GM12878 (cell line): ENCODE results near the gene CMTM2. TPM values are rescaled to one million over a fixed set of nuclear protein-coding genes. Genes with fewer than 3 reads are reported as not detected.

ENCODE experiments used
- ATAC-seq: fragments of 200-7000 bp; cut with Tn5 transposase; 3 replicates; pipeline ENCODE4 v1.9.1; 2020; ENCODE audit warnings: mild to moderate bottlenecking, moderate library complexity
- BruUV-seq: library from RNA; stranded (reverse); fragments of 400-500 nt; replicated peaks from 2 replicates; lab custom pipeline; 2021; lab: Mats Ljungman, UMichigan
- CTCF ChIA-PET: fragments of 300-600 bp; sonication (Branson Sonifier 250); formaldehyde crosslinking; extraction: SDS; loops from one replicate; lab custom pipeline; 2021; ENCODE audit warnings: inconsistent platforms; lab: Yijun Ruan, JAX
- POLR2A ChIA-PET: fragments of 350-600 bp; formaldehyde crosslinking; extraction: SDS; loops from one replicate; lab custom pipeline; 2021; ENCODE audit warnings: inconsistent platforms; lab: Charles Lee
- RAD21 ChIA-PET: fragments of 300-600 bp; sonication (Branson Sonifier 250); formaldehyde crosslinking; loops from one replicate; lab custom pipeline; 2023; ENCODE audit warnings: antibody characterized with exemption; ENCODE audit not compliant: unreplicated experiment; lab: Charles Lee
- SMC1A ChIA-PET: fragments of 300-600 bp; sonication (Branson Sonifier 250); formaldehyde crosslinking; loops from one replicate; lab custom pipeline; 2023; ENCODE audit not compliant: unreplicated experiment, uncharacterized antibody; lab: Charles Lee
- DNase-seq: peaks from one replicate; pipeline ENCODE4 v3.0.0-alpha.2; 2011; ENCODE audit warnings: low read depth, low spot score
- FAIRE-seq: peaks from 3 replicates; lab custom pipeline; 2011; peaks lifted over from hg19 to GRCh38; lab: Jason Lieb, UNC
- H2AFZ ChIP-seq: 2 replicates; pipeline ENCODE4 v1.6.0; 2011; ENCODE audit warnings: low read depth, low read length, control low read depth; ENCODE audit not compliant: control insufficient read depth
- H3K27ac ChIP-seq: 2 replicates; pipeline ENCODE4 v1.5.1; 2011; ENCODE audit warnings: control low read depth; ENCODE audit not compliant: control insufficient read depth, insufficient read depth
- H3K27me3 ChIP-seq, 2 experiments: replicated peaks in 1 of 2; 2 replicates each; pipeline versions ENCODE4 v1.6.0 to v1.6.1; 2011; ENCODE audit warnings: low read length in 1 of 2; ENCODE audit not compliant: control insufficient read depth in 2 of 2, insufficient read depth in 2 of 2
- H3K36me3 ChIP-seq, 2 experiments: 2 replicates each; pipeline ENCODE4 v1.5.1; 2011; ENCODE audit warnings: low read length in 1 of 2; ENCODE audit not compliant: control insufficient read depth in 2 of 2, insufficient read depth in 2 of 2
- H3K4me1 ChIP-seq: 2 replicates; pipeline ENCODE4 v1.6.1; 2011; ENCODE audit warnings: mild to moderate bottlenecking, low read length, moderate library complexity, mixed read lengths; ENCODE audit not compliant: control insufficient read depth, insufficient read depth
- H3K4me2 ChIP-seq: 2 replicates; pipeline ENCODE4 v1.6.0; 2011; ENCODE audit warnings: control low read depth; ENCODE audit not compliant: control insufficient read depth, insufficient read depth
- H3K4me3 ChIP-seq: fragments of 200-600 bp; sonication (generic); 2 replicates; pipeline ENCODE4 v1.5.1; 2016
- H3K79me2 ChIP-seq: 2 replicates; pipeline ENCODE4 v1.6.0; 2011; ENCODE audit warnings: low read length; ENCODE audit not compliant: control insufficient read depth, insufficient read depth
- H3K9ac ChIP-seq: 2 replicates; pipeline ENCODE4 v1.8.0; 2011; ENCODE audit warnings: low read length, control low read depth, mixed read lengths; ENCODE audit not compliant: control insufficient read depth, insufficient read depth
- H3K9me3 ChIP-seq: replicated peaks from 3 replicates; pipeline ENCODE4 v1.5.1; 2011; ENCODE audit warnings: mild to moderate bottlenecking, low read length; ENCODE audit not compliant: control insufficient read depth, insufficient read depth
- H4K20me1 ChIP-seq: 2 replicates; pipeline ENCODE4 v1.6.0; 2011; ENCODE audit not compliant: control insufficient read depth, insufficient read depth
- CBFB ChIP-seq: IDR thresholded peaks from 2 replicates; pipeline ENCODE4 v1.6.1; 2016; ENCODE audit warnings: antibody characterized with exemption, low read depth
- CEBPB ChIP-seq, 2 experiments: fragments of 150-350 bp in 1 of 2; IDR thresholded peaks; 2 replicates each; pipeline ENCODE4 v1.6.1; 2012 to 2014; ENCODE audit warnings: low read depth in 2 of 2, low read length in 2 of 2, borderline replicate concordance in 1 of 2, inconsistent platforms in 1 of 2
- KAT2A ChIP-seq: conservative IDR thresholded peaks from 2 replicates; pipeline ENCODE4 v1.6.1; 2011; ENCODE audit warnings: low read depth, low read length; ENCODE audit not compliant: control insufficient read depth
- KLF5 ChIP-seq: fragments of 450-650 bp; IDR thresholded peaks from 2 replicates; pipeline ENCODE4 v1.6.1; 2014; ENCODE audit warnings: mild to moderate bottlenecking; ENCODE audit not compliant: partially characterized antibody
- PML ChIP-seq: IDR thresholded peaks from 2 replicates; pipeline ENCODE4 v1.6.1; 2012; ENCODE audit warnings: low read length, inconsistent platforms
- ZNF24 ChIP-seq: fragments of 450-650 bp; IDR thresholded peaks from 2 replicates; pipeline ENCODE4 v1.6.1; 2017; ENCODE audit warnings: antibody characterized with exemption, mild to moderate bottlenecking
- ZSCAN29 ChIP-seq: fragments of 450-650 bp; IDR thresholded peaks from 2 replicates; pipeline ENCODE4 v1.6.1; 2017; ENCODE audit warnings: mild to moderate bottlenecking, moderate library complexity
- WGBS: methylation state at CpG from one replicate; pipeline ENCODE4 v1.1.6; 2016; ENCODE audit warnings: low lambda C conversion rate; ENCODE audit not compliant: insufficient replicate concordance, insufficient coverage; ENCODE audit errors: missing lambda C conversion rate; 5-methylcytosine and 5-hydroxymethylcytosine counted together
- in situ Hi-C: fragments of 300-500 bp; cut with MboI; formaldehyde crosslinking; loops from 9 replicates; pipeline ENCODE4 v1.14.3; 2018; ENCODE audit warnings: mixed read lengths
- intact Hi-C: fragments of 100-400 bp; cut with micrococcal nuclease; formaldehyde crosslinking; loops from one replicate; pipeline ENCODE4 v1.14.2; 2022; ENCODE audit not compliant: unreplicated experiment
- polyA plus RNA-seq, 11 experiments: library from polyadenylated mRNA; depleted of rRNA in 4 of 11; unstranded in 6 of 11; stranded (reverse) in 5 of 11; fragments of >200 nt; fragmentation: Nextera tagmentation in 4 of 11; fragmentation: Illumina TruSeq in 1 of 11; extraction: Ambion mirVana in 4 of 11; extraction: Trizol in 1 of 11; gene quantifications; 1 replicate in 1 of 11; 2 replicates in 10 of 11; pipeline versions ENCODE4 v1.2.1 to v1.2.3, GENCODE V29; 2011 to 2016; ENCODE audit warnings: inconsistent platforms in 2 of 11, missing spikeins in 2 of 11, low read depth in 1 of 11
- total RNA-seq, 4 experiments: library from RNA; depleted of rRNA in 3 of 4; stranded (reverse); fragments of >200 nt in 3 of 4; fragmentation: Illumina TruSeq in 1 of 4; extraction: Trizol in 1 of 4; gene quantifications; 2 replicates each; pipeline versions ENCODE4 v1.2.1 to v1.2.3, GENCODE V29; 2013 to 2021
- TF ChIP-seq, protein P1 (sequence below): fragments of 150-350 bp; IDR thresholded peaks from 2 replicates; pipeline ENCODE4 v1.6.1; 2014; ENCODE audit warnings: mild to moderate bottlenecking, low read depth, low read length
- TF ChIP-seq, protein P2 (sequence below): fragments of 450-650 bp; IDR thresholded peaks from 2 replicates; pipeline ENCODE4 v1.6.1; 2017; ENCODE audit warnings: mild to moderate bottlenecking
- TF ChIP-seq, protein P3 (sequence below): fragments of 450-650 bp; formaldehyde crosslinking; IDR thresholded peaks from 2 replicates; pipeline ENCODE4 v1.4.0; 2022; ENCODE audit warnings: mild to moderate bottlenecking, moderate library complexity

Gene CMTM2
- total and polyA plus RNA-seq, 10 of the 15 experiments (the other 5 are each of a cell fraction or from before 2014, with no cell fraction given): 0.26 to 0.34 TPM; not detected in 8

DNA sequence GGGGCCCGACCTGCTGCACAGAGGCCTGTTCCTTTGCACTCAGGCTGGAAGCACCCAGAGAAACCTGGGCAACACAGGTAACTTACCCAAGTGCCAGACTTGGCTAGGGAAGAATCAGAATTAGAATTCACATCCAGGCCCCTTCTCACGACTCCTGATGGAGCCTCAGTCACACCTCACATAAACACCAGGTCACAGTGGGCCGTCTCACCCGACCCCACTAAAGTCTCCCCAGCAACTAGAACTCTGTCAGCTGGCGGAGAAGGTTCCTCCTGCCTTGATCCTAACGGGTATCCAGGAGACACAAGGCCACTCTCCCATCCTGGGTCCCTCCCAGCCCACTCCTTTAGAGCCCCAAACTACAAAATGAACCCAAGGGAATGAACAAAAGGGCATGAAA, 35.7 kb upstream of the CMTM2 start (continued):
- TF ChIP-seq, protein P1, sequence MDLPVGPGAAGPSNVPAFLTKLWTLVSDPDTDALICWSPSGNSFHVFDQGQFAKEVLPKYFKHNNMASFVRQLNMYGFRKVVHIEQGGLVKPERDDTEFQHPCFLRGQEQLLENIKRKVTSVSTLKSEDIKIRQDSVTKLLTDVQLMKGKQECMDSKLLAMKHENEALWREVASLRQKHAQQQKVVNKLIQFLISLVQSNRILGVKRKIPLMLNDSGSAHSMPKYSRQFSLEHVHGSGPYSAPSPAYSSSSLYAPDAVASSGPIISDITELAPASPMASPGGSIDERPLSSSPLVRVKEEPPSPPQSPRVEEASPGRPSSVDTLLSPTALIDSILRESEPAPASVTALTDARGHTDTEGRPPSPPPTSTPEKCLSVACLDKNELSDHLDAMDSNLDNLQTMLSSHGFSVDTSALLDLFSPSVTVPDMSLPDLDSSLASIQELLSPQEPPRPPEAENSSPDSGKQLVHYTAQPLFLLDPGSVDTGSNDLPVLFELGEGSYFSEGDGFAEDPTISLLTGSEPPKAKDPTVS: no peak
- TF ChIP-seq CEBPB (IDR thresholded peaks at IDR 0.05; ENCODE audit: borderline replicate concordance in 1 of 2, low read depth in 2 of 2, low read length in 2 of 2) (no peak), ZSCAN29 (no peak), CBFB (no peak)
- TF ChIP-seq, protein P2, sequence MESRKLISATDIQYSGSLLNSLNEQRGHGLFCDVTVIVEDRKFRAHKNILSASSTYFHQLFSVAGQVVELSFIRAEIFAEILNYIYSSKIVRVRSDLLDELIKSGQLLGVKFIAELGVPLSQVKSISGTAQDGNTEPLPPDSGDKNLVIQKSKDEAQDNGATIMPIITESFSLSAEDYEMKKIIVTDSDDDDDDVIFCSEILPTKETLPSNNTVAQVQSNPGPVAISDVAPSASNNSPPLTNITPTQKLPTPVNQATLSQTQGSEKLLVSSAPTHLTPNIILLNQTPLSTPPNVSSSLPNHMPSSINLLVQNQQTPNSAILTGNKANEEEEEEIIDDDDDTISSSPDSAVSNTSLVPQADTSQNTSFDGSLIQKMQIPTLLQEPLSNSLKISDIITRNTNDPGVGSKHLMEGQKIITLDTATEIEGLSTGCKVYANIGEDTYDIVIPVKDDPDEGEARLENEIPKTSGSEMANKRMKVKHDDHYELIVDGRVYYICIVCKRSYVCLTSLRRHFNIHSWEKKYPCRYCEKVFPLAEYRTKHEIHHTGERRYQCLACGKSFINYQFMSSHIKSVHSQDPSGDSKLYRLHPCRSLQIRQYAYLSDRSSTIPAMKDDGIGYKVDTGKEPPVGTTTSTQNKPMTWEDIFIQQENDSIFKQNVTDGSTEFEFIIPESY: no peak

DNA sequence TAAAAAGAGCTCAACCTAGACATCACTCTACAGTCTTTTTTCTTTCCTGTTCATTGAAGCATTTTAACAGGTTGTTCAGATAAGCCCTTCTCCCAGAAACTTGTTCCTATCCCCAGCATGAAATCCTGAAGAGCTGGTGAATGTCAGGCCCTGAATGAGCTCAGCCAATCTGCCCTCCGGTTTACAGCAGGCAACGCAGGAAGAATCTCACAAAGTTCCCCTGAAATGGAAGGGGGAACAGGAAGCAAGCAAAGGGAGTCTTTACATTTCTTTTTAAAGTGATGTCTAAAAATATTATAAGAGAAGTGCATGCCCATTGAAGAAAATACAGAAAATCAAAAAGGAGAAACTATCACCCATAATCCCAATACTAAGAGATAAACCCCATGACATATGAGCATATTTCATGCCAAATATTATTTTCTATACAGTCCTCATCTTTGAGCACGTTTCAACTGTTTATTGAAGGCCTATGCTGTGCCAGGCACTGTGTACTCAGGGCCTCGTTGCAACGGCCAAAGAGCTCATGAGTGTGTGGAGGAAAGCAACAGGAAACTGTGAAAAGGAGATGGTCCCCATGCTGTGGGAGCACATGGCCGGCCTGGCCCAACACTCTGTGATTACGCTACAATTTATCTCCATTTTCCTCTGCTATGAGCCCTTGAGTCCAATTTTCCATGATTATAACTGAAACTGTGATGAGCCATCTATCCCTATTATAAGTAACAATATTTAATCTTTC, 35.1 kb upstream of the CMTM2 start:
- Histone ChIP-seq H3K27ac (no peak overlapping the region), H2AFZ (no peak overlapping the region), H3K4me3 (no peak overlapping the region), H4K20me1 (no peaks in the 10 kb centered on the region), H3K27me3 (no peaks in the 10 kb centered on the region), H3K36me3 (no peaks in the 10 kb centered on the region), H3K79me2 (no peaks in the 10 kb centered on the region), H3K9me3 (no peaks in the 10 kb centered on the region), H3K9ac (no peak overlapping the region), H3K4me1 (peaks cover 8% of the 10 kb centered on the region), H3K4me2 (no peak overlapping the region)
- no peak for DNase-seq
- ATAC-seq: no peak
- ChIA-PET POLR2A (interaction anchor here (1.0 to 1.3 kb wide), 3 partner anchors 11 to 22 kb away, joined by 3 to 5 read pairs (median 3); no protein-coding TSS in a partner anchor), SMC1A (interaction anchor here (0.6 to 3.0 kb wide), 6 partner anchors 10 to 36 kb away, joined by 3 to 10 read pairs (median 4); no protein-coding TSS in a partner anchor), CTCF (interaction anchor here (0.7 to 3.0 kb wide), 6 partner anchors 13 to 34 kb away, joined by 3 to 12 read pairs (median 4); no protein-coding TSS in a partner anchor), RAD21 (interaction anchor here (0.6 to 1.8 kb wide), 4 partner anchors 18 to 21 kb away, joined by 3 to 8 read pairs (median 4); no protein-coding TSS in a partner anchor)
- BruUV-seq: no TSS peak
- WGBS: 61% methylated on average over 7 of the region's 7 CpGs
- no peak for FAIRE-seq
- intact Hi-C loops: no loop called here
- in situ Hi-C loops: loop anchor here (25.0 kb wide), 1 partner anchor 493 kb away; the partner anchor contains the start of gene CBFB
- TF ChIP-seq, protein P3, sequence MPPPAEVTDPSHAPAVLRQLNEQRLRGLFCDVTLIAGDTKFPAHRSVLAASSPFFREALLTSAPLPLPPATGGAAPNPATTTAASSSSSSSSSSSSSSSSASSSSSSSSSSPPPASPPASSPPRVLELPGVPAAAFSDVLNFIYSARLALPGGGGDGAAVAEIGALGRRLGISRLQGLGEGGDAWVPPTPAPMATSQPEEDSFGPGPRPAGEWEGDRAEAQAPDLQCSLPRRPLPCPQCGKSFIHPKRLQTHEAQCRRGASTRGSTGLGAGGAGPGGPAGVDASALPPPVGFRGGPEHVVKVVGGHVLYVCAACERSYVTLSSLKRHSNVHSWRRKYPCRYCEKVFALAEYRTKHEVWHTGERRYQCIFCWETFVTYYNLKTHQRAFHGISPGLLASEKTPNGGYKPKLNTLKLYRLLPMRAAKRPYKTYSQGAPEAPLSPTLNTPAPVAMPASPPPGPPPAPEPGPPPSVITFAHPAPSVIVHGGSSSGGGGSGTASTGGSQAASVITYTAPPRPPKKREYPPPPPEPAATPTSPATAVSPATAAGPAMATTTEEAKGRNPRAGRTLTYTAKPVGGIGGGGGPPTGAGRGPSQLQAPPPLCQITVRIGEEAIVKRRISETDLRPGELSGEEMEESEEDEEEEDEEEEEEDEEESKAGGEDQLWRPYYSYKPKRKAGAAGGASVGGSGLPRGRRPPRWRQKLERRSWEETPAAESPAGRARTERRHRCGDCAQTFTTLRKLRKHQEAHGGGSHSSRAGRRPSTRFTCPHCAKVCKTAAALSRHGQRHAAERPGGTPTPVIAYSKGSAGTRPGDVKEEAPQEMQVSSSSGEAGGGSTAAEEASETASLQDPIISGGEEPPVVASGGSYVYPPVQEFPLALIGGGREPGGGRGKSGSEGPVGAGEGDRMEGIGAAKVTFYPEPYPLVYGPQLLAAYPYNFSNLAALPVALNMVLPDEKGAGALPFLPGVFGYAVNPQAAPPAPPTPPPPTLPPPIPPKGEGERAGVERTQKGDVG (CRISPR knock-in tag): no peak
- TF ChIP-seq KLF5 (no peak), PML (no peak), KAT2A (no peak), ZNF24 (no peak)
